SK-N-MC (cell line): Measurements from ENCODE around the gene PHKB.
"Not testable (repeated sequence)": the region's sequence is repeated elsewhere in the genome, so short reads cannot be mapped to it uniquely, and the experiment has no call there.

ENCODE experiments used
- EZH2 ChIP-seq: fragments of 200-600 bp; sonication (generic); IDR thresholded peaks from one replicate; pipeline ENCODE4 v1.6.1; 2017; ENCODE audit warnings: antibody characterized with exemption
- POLR2AphosphoS5 ChIP-seq: IDR thresholded peaks from 2 replicates; pipeline ENCODE4 v1.6.1; 2012; ENCODE audit warnings: mild to moderate bottlenecking, low read depth, low read length, borderline replicate concordance

DNA sequence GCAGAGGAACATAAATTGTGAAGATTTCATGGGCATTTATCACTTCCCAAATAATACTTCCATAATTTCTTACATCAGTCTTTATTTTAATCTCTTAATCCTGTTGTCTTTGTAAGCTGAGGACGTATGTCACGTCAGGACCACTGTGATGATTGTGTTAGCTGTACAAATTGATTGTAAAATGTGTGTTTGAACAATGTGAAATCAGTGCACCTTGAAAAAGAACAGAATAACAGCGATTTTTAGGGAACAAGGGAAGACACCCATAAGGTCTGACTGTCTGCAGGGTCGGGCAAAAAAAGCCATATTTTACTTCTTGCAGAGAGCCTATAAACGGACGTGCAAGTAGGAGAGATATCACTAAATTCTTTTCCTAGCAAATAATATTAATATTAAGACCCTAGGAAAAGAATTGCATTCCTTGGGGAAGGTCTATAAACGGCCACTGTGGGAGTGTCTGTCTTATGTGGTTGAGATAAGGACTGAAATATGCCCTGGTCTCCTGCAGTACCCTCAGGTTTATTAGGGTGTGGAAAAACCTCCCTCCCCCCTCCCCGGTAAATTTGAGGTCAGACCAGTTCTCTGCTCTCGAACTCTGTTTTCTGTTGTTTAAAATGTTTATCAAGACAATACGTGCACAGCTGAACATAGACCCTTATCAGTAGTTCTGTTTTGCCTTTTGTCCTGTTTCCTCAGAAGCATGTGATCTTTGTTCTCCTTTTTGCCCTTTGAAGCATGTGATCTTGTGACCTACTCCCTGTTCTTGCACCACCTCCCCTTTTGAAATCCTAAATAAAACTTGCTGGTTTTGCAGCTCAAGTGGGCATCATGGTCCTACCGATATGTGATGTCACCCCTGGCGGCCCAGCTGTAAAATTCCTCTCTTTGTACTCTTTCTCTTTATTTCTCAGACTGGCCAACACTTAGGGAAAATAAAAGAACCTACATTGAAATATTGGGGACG lies 78.9 kb downstream of the PHKB start:
- not testable (repeated sequence) for TF ChIP-seq POLR2AphosphoS5, EZH2
